NB4 (cell line): ENCODE results near the gene DOK7.

Source experiments
- CTCF ChIP-seq: IDR thresholded peaks from one replicate; pipeline ENCODE4 v1.5.1; 2012; ENCODE audit warnings: low read depth, low read length
- POLR2A ChIP-seq: IDR thresholded peaks from 2 replicates; pipeline ENCODE4 v1.6.1; 2011; ENCODE audit warnings: mild to moderate bottlenecking; ENCODE audit not compliant: insufficient read length; ENCODE audit errors: extremely low read depth

- TF ChIP-seq POLR2A (no peak), CTCF (no peak)
Observed at GRCh38 chr4:3502941-3503936, 40.1 kb downstream of the DOK7 start.
